NB4 (cell line): ENCODE data around the gene RELCH.

Experiments used
- DNase-seq: peaks from one replicate; pipeline ENCODE4 v3.0.0; 2010; ENCODE audit warnings: low read depth
- H3K4me3 ChIP-seq: one replicate; pipeline ENCODE4 v1.5.1; 2011; ENCODE audit warnings: mild to moderate bottlenecking, low read depth, low read length, moderate library complexity
- MYC ChIP-seq: IDR thresholded peaks from 2 replicates; pipeline ENCODE4 v1.6.1; 2011; ENCODE audit warnings: low read depth, low read length
- POLR2A ChIP-seq: IDR thresholded peaks from 2 replicates; pipeline ENCODE4 v1.6.1; 2011; ENCODE audit warnings: mild to moderate bottlenecking; ENCODE audit not compliant: insufficient read length; ENCODE audit errors: extremely low read depth
- TF ChIP-seq, protein P1 (sequence below): IDR thresholded peaks from one replicate; pipeline ENCODE4 v1.5.1; 2012; ENCODE audit warnings: low read depth, low read length
- TF ChIP-seq, protein P2 (sequence below): IDR thresholded peaks from 2 replicates; pipeline ENCODE4 v1.6.1; 2011; ENCODE audit warnings: low read depth, low read length

The RELCH gene

DNA sequence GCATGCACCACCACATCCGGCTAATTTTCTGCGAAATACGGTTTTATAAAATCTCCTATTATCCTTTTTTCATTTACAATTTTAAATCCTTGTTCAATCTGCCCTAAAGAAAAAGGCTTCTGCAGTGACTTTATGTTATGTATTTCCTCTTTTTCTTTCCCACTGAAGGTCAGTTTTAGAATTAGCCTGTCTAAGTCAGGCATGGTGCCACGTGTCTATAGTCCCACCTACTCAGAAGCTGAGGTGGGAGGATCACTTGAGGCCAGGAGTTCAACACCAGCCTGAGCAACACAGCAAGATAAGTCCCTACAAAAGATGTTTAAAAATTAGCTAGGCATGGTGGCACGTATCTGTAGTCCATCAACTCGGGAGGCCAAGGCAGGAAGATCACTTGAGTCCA lies 98.2 kb downstream of the RELCH start:
- TF ChIP-seq MYC (no peak), POLR2A (no peak)
- TF ChIP-seq, protein P1, sequence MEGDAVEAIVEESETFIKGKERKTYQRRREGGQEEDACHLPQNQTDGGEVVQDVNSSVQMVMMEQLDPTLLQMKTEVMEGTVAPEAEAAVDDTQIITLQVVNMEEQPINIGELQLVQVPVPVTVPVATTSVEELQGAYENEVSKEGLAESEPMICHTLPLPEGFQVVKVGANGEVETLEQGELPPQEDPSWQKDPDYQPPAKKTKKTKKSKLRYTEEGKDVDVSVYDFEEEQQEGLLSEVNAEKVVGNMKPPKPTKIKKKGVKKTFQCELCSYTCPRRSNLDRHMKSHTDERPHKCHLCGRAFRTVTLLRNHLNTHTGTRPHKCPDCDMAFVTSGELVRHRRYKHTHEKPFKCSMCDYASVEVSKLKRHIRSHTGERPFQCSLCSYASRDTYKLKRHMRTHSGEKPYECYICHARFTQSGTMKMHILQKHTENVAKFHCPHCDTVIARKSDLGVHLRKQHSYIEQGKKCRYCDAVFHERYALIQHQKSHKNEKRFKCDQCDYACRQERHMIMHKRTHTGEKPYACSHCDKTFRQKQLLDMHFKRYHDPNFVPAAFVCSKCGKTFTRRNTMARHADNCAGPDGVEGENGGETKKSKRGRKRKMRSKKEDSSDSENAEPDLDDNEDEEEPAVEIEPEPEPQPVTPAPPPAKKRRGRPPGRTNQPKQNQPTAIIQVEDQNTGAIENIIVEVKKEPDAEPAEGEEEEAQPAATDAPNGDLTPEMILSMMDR, result no peak
- TF ChIP-seq, protein P2, sequence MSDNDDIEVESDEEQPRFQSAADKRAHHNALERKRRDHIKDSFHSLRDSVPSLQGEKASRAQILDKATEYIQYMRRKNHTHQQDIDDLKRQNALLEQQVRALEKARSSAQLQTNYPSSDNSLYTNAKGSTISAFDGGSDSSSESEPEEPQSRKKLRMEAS, result no peak
- no peak overlapping the region for H3K4me3 ChIP-seq
- no peak for DNase-seq

DNA sequence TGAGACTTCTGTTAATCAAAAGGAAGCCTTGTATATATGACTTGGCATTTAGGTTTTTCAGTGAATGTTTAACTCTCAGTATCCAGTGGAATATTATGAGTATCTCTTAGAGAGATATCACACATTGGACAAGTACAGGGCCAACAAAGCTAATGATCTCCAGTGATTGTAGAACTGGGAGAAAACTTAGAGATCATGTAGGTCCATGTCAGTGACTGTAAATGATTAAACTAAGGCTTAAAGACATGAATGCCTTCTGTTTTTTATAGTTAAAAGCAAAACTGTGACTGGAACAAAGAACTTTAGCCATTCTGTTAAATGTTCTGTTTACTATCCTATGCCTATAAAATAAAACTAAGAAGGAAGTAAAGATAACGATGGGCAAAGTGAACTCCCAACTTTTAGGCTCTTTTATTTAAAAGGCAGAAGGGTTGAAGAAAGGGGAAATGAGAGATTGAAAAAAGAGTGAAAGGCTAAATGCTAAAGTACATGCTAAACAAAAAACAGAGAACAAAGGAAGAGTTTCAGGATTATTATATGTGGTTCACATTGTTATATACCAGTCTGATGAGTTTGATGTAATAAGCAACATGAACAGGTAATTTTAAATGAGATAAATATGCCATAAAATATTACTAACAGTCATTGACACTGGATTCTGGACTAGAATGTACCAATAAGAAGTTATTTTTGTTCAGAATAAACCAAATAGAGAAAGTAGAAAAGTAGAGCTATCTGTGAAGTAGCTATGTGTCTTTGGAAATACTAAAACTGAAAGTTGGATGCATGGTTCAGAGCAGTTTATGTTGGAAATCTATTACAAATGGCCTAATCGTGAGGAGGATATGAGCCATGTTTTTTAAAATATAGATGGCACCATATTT lies 101.0 kb downstream of the RELCH start:
- H3K4me3 ChIP-seq, result no peak overlapping the region
- no peak for TF ChIP-seq POLR2A
- no peak for TF ChIP-seq MYC
- TF ChIP-seq, protein P2, result no peak
- TF ChIP-seq, protein P1, result no peak
- DNase-seq, result no peak

DNA sequence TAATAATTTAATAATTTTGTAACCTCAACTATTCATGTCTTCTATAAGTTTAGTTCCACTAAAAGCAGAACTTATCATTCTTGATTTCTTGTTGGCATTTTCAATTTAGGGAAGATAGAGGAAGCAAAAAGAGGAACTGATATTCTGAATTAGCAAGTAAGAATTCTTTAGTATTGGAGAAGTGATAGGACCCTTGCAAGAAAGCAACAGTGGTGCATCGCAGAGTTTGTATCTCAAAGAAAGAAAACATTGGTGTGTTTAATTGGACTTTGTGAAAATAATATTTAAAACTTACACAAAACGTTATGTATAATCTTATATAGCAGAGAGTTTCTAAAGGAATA lies 101.6 kb downstream of the RELCH start:
- H3K4me3 ChIP-seq, result no peak overlapping the region
- peak; percentile 57 for DNase-seq
- TF ChIP-seq, protein P1, result no peak

DNA sequence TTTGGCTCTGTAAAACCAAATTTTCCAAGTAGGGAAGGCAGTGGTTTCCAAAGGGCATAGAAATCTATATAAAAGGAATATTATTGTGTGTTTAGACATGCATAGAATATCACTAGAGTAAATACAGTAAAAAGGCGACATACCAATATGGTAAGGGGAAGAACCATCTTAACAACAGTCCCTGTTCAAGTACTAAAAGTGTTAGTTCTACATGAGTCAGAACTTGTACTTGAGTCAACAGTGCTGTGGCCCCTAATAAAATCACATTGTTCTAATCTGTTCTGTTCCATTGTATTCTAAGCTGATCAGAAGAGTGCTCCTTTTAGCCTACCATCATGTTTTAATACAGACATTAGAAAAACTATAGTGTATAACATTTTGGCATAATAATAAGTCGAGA lies 102.0 kb downstream of the RELCH start:
- no peak for DNase-seq
- TF ChIP-seq, protein P1, result no peak
- TF ChIP-seq, protein P2, result no peak
- no peak for TF ChIP-seq MYC
- no peak for TF ChIP-seq POLR2A
- H3K4me3 ChIP-seq, result no peak overlapping the region

DNA sequence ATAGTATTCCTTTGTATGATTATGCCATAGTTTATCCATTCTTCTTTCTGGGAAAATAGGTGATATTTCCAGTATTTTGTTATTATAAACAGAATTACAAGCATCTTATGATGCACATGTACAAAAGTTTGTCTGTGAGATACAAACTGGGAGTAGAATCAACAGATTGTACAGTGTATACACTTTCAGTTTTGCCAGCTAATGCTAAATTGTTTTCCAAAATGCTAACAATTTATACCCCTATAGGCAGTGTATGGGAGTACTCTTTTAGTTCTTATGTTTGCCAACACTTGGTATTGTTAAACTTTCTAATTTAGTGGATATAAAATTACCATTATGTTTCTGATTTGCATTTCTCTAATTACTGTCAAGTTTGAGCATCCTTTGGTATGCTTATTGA lies 107.0 kb downstream of the RELCH start:
- TF ChIP-seq, protein P1, result no peak
- TF ChIP-seq POLR2A, result no peak
- TF ChIP-seq, protein P2, result no peak
- no peak for TF ChIP-seq MYC
- no peak overlapping the region for H3K4me3 ChIP-seq
- DNase-seq, result no peak

DNA sequence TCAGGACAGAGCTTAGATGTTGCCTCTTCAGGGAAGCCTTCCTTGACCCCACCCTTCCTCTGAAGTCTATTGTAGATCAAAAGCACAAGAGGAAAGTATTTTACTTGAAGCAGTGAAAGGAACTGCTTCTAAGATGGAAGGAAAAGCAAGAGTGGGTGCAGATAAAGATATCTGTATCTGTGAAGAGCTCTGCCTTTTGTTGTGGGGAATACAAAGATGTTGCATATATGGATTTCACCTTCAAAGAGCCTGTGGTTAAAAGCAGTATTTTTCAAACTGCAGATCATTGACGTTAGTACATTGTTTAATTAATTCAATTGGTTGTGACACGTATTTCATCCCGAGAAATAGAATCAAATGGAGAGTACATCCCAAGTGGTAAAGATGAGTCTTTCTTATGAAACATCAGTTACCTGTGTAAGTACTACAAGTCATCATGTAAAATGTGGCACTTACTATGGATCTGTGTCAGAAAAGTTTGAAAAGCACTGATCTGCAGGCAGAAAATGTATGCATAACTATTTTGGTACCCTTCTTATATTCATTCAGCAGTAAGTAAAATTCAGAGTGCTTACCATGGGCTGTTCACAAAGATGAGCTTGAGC lies 113.4 kb downstream of the RELCH start:
- TF ChIP-seq, protein P1, result no peak
- TF ChIP-seq, protein P2, result no peak
- TF ChIP-seq POLR2A, result no peak
- no peak for TF ChIP-seq MYC
- no peak overlapping the region for H3K4me3 ChIP-seq
- no peak for DNase-seq
